HG03432 (cell line): ENCODE results near the gene USH2A.
"Not testable (repeated sequence)": the region's sequence is repeated elsewhere in the genome, so short reads cannot be mapped to it uniquely, and the experiment has no call there.

ENCODE experiments used
- ATAC-seq: cut with Tn5 transposase; IDR thresholded peaks from one replicate; pipeline ENCODE4 v1.9.1; 2021; ENCODE audit warnings: mild to moderate bottlenecking, moderate library complexity; ENCODE audit not compliant: unreplicated experiment

Gene USH2A

GRCh38 chr1:216390956-216391355, 32.3 kb downstream of the USH2A start:
- ATAC-seq = no peak

GRCh38 chr1:216389774-216390173, 33.5 kb downstream of the USH2A start:
- no peak for ATAC-seq

GRCh38 chr1:216388558-216388957, 34.7 kb downstream of the USH2A start:
- ATAC-seq = no peak

- no peak for ATAC-seq
Observed at GRCh38 chr1:216387782-216388181, 35.5 kb downstream of the USH2A start.

- no peak for ATAC-seq
Observed at GRCh38 chr1:216379441-216379840, 43.8 kb downstream of the USH2A start.

GRCh38 chr1:216368249-216368648, 55.0 kb downstream of the USH2A start:
- ATAC-seq = no peak

GRCh38 chr1:216366979-216367378, 56.3 kb downstream of the USH2A start:
- no peak for ATAC-seq

GRCh38 chr1:216356945-216357344, 66.3 kb downstream of the USH2A start:
- no peak for ATAC-seq

- ATAC-seq = no peak
Observed at GRCh38 chr1:216350186-216350585, 73.1 kb downstream of the USH2A start.

- no peak for ATAC-seq
Observed at GRCh38 chr1:216346526-216346925, 76.7 kb downstream of the USH2A start.

- not testable (repeated sequence) for ATAC-seq
Observed at GRCh38 chr1:216340542-216340941, 82.7 kb downstream of the USH2A start.

GRCh38 chr1:216332462-216332861, 90.8 kb downstream of the USH2A start:
- ATAC-seq = no peak

GRCh38 chr1:216332003-216332402, 91.2 kb downstream of the USH2A start:
- no peak for ATAC-seq

GRCh38 chr1:216331211-216331610, 92.0 kb downstream of the USH2A start:
- no peak for ATAC-seq

GRCh38 chr1:216330262-216330661, 93.0 kb downstream of the USH2A start:
- no peak for ATAC-seq

GRCh38 chr1:216325946-216326345, 97.3 kb downstream of the USH2A start:
- no peak for ATAC-seq

GRCh38 chr1:216325336-216325735, 97.9 kb downstream of the USH2A start:
- no peak for ATAC-seq

- ATAC-seq = no peak
Observed at GRCh38 chr1:216323344-216323743, 99.9 kb downstream of the USH2A start.

GRCh38 chr1:216314379-216315095, 108.7 kb downstream of the USH2A start:
- no peak for ATAC-seq

- peak; percentile 66 for ATAC-seq
Observed at GRCh38 chr1:216310776-216311175, 112.5 kb downstream of the USH2A start.

- ATAC-seq = no peak
Observed at GRCh38 chr1:216306830-216307229, 116.4 kb downstream of the USH2A start.

GRCh38 chr1:216303690-216304089, 119.6 kb downstream of the USH2A start:
- no peak for ATAC-seq

- no peak for ATAC-seq
Observed at GRCh38 chr1:216293683-216294082, 129.6 kb downstream of the USH2A start.
